Measurements from ENCODE around the gene GPR17.

The GPR17 gene

DNA sequence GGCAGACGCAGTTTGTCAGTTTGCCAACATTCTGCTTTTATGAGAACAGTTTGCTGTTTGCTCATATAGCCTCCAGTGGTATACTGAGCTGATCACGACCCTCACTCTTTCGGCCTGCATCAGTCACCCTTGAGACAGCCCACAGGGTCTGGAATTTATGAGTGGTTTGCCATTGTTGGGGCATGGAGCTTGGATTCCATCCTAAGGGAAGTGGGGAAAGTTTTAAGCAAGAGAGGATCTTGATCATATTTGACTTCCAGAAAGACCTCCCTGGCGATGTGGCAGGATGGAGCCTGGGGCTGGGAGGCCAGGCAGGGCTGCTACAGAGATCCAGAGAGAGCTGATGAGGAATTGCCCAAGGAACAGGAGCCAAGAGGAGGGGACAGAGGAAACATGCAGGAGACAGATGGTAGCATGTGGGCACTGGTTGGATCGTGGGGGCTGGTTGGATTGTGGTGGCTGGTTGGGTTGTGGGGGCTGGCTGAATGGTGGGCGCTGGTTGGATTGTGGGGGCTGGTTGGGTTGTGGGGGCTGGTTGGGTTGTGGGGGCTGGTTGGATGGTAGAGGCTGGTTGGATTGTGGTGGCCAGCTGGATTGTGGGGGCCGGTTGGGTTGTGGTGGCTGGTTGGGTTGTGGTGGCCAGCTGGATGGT lies 27.3 kb upstream of the GPR17 start:
- Histone ChIP-seq H3K9me3 (peaks cover 0 to 6% (median 1%) of the 10 kb centered on the region in 3 donors), H3K36me3 (no peaks in the 10 kb centered on the region), H3K4me3 (no peak overlapping the region), H3K27me3 (peaks cover 0 to 15% of the 10 kb centered on the region in 2 donors), H3K4me1 (no peaks in the 10 kb centered on the region), H3K27ac (no peak overlapping the region)
- intact Hi-C loops (cut with DNase I; ENCODE audit: low total_unique reads) = no loop called here
- TF ChIP-seq, protein P1, sequence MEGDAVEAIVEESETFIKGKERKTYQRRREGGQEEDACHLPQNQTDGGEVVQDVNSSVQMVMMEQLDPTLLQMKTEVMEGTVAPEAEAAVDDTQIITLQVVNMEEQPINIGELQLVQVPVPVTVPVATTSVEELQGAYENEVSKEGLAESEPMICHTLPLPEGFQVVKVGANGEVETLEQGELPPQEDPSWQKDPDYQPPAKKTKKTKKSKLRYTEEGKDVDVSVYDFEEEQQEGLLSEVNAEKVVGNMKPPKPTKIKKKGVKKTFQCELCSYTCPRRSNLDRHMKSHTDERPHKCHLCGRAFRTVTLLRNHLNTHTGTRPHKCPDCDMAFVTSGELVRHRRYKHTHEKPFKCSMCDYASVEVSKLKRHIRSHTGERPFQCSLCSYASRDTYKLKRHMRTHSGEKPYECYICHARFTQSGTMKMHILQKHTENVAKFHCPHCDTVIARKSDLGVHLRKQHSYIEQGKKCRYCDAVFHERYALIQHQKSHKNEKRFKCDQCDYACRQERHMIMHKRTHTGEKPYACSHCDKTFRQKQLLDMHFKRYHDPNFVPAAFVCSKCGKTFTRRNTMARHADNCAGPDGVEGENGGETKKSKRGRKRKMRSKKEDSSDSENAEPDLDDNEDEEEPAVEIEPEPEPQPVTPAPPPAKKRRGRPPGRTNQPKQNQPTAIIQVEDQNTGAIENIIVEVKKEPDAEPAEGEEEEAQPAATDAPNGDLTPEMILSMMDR (IDR thresholded peaks at IDR 0.05) = no peak
- no peak for DNase-seq

DNA sequence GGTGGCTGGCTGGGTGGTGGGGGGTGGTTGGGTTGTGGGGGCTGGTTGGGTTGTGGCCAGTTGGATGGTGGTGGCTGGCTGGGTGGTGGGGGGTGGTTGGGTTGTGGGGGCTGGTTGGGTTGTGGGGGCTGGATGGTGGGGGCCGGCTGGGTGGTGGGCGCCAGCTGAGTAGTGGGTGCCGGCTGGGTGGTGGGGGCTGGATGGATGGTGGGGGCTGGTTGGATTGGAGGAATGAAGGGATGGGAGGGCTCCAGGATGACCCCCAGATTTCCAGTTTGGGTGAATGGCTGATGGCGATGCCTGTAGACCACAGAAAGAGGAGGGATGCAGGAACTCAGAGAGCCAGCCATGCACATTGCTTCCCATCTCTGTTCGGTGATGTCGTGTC lies 26.8 kb upstream of the GPR17 start:
- Histone ChIP-seq H3K36me3 (no peaks in the 10 kb centered on the region), H3K27ac (no peak overlapping the region), H3K9me3 (peaks cover 0 to 2% (median 0%) of the 10 kb centered on the region in 3 donors), H3K4me1 (no peaks in the 10 kb centered on the region), H3K27me3 (peaks cover 0 to 21% of the 10 kb centered on the region in 2 donors), H3K4me3 (no peak overlapping the region)
- intact Hi-C loops (cut with DNase I; ENCODE audit: low total_unique reads) = no loop called here
- no peak for DNase-seq
- TF ChIP-seq, protein P1 (IDR thresholded peaks at IDR 0.05) = no peak

DNA sequence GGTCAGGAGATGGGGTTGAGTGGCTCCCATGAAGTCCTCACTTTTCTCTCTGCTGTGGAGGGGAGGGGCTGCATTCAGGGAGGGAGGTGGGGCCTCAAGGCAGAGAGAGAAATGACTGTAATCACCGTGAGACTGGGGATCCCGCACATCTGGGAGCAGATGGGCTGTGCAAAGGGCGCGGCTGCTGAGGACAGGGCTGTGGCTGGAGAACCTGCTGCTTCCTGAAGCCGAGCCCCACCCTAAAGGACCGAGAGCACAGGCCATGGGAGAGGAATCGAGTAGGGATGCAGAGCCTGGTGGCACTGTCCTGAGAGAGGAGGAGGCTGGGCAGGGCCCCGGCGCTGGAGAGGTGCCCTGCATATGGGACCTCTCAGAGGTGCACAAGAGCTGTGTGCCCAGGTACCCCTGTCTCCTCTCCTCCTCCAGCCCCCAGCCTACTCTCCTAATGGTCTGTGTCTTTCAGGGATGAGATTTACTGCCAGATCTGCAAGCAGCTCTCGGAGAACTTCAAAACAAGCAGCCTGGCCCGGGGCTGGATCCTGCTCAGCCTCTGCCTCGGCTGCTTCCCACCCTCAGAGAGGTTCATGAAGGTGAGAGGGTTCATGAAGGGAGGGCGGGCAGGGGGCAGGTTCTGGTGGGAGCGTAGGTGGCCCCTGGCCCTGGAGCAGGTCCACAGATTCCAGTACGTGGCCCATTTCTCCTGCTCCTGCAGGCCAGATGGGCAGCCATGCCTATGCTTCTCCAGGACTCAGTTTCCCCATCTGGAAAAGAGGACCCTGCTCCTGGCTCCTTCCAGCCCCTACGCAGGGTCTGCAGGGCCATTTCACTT lies 25.9 kb upstream of the GPR17 start:
- no peak overlapping the region for H3K4me3 ChIP-seq
- H3K27ac ChIP-seq = no peak overlapping the region
- H3K27me3 ChIP-seq = peaks cover 0 to 30% of the 10 kb centered on the region in 2 donors
- no peaks in the 10 kb centered on the region for H3K36me3 ChIP-seq
- TF ChIP-seq, protein P1 (IDR thresholded peaks at IDR 0.05) = no peak
- no peak for DNase-seq
- intact Hi-C loops (cut with DNase I; ENCODE audit: low total_unique reads) = no loop called here
- H3K9me3 ChIP-seq = no peaks in the 10 kb centered on the region
- no peaks in the 10 kb centered on the region for H3K4me1 ChIP-seq

DNA sequence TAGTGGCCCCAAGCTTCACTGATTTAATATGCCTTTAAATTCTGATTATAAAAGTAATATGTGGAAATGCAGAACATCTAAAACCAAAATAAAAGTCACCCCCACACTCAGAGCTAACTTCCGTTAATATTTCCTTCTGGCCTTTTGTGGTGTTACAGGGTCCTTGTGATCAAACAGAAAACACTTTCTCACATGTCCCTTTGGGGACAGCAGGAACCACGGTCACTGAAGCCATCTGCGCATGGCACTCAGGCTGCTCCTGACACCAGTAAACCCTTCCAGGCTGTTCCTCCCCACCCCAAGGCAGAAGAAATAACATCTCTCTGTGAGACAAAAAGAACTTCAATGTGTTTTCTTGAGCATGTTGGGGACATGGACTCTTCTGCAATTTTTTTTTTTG lies 25.1 kb upstream of the GPR17 start:
- TF ChIP-seq, protein P1 (IDR thresholded peaks at IDR 0.05) = no peak
- intact Hi-C loops (cut with DNase I; ENCODE audit: low total_unique reads) = no loop called here
- DNase-seq = no peak

DNA sequence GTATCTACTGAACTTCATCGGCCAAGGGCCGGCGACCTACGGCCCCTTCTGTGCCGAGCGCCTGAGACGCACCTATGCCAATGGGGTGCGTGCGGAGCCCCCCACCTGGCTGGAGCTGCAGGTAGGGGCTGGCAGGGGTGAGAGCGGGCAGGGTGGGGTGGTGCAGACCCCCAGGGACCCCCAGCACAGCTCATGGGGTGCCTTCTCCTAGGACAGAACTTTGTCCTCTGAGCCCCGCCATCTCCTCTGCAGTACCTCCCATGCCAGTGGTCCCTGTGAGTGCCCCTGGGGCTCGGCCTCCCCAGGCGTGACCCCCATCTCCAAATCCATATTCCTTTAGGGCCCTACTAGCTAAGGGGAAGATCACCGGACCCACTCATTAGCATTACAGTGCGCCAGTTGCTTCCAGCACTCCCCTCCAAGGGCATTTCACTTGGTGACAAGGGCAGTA lies 23.9 kb upstream of the GPR17 start:
- Histone ChIP-seq H3K4me1 (no peaks in the 10 kb centered on the region), H3K27me3 (peaks cover 0 to 48% of the 10 kb centered on the region in 2 donors), H3K9me3 (no peaks in the 10 kb centered on the region), H3K27ac (no peak overlapping the region), H3K4me3 (no peak overlapping the region), H3K36me3 (no peaks in the 10 kb centered on the region)
- TF ChIP-seq, protein P1 (IDR thresholded peaks at IDR 0.05) = no peak
- intact Hi-C loops (cut with DNase I; ENCODE audit: low total_unique reads) = no loop called here
- DNase-seq = no peak

More for the DNA sequence above, 25.1 kb upstream of the GPR17 start:
- H3K4me3 ChIP-seq = no peak overlapping the region
- no peaks in the 10 kb centered on the region for H3K36me3 ChIP-seq
- H3K27ac ChIP-seq = no peak overlapping the region
- no peaks in the 10 kb centered on the region for H3K4me1 ChIP-seq
- H3K9me3 ChIP-seq = no peaks in the 10 kb centered on the region
- peaks cover 0 to 37% of the 10 kb centered on the region in 2 donors for H3K27me3 ChIP-seq

Measured in tibial artery (tissue), 4 donors.